ENCODE results near the gene OSGEP.

- TF ChIP-seq CTCF (IDR thresholded peaks at IDR 0.05; ENCODE audit: low read depth, low read length, poor library complexity, severe bottlenecking), result no peak
- TF ChIP-seq EZH2phosphoT487 (IDR thresholded peaks at IDR 0.05; ENCODE audit: borderline replicate concordance, low read length), result no peak
Measured at GRCh38 chr14:20499108-20499507, 44.5 kb upstream of the OSGEP start.

Data from DOHH2 (cell line).